Measurements from ENCODE around the gene ABCD3.

Gene ABCD3

DNA sequence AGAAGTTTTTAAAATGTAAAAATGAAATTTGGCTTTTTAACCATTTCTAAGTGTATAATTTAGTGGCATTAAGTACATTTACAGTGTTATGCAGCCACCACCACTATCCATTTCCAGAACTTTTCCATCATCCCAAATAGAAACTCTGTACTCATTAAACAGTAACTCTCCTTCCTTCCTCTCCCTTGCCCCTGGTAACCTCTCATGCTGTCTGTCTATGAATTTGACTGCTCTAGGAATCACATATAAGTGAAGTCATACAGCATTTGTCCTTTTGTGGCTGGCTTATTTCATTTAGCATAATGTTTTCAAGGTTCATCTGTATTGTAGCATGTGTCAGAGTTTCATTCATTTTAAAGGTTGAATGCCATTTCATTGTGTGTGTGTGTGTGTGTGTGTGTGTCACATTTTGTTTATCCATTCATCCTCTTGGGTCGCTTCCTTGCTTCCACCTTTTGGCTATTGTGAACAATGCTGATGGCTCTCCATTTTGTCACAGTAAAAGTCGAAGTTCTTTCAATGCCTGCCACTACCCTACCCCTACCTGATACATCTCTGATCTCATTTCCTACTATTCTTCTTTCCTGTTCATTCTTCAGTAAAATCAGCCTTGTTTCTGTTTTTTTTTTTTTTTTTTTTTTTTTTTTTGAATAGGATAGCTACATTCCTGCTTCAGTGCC lies 78.0 kb downstream of the ABCD3 start:
- H3K9me3 ChIP-seq (ENCODE audit: severe bottlenecking), result no peaks in the 10 kb centered on the region
- H3K4me3 ChIP-seq (ENCODE audit: low read depth, low read length), result no peak overlapping the region
- H3K36me3 ChIP-seq, result peaks cover 5% of the 10 kb centered on the region
- H3K27ac ChIP-seq, result no peak overlapping the region
- no peak for DNase-seq
- TF ChIP-seq, protein P1, sequence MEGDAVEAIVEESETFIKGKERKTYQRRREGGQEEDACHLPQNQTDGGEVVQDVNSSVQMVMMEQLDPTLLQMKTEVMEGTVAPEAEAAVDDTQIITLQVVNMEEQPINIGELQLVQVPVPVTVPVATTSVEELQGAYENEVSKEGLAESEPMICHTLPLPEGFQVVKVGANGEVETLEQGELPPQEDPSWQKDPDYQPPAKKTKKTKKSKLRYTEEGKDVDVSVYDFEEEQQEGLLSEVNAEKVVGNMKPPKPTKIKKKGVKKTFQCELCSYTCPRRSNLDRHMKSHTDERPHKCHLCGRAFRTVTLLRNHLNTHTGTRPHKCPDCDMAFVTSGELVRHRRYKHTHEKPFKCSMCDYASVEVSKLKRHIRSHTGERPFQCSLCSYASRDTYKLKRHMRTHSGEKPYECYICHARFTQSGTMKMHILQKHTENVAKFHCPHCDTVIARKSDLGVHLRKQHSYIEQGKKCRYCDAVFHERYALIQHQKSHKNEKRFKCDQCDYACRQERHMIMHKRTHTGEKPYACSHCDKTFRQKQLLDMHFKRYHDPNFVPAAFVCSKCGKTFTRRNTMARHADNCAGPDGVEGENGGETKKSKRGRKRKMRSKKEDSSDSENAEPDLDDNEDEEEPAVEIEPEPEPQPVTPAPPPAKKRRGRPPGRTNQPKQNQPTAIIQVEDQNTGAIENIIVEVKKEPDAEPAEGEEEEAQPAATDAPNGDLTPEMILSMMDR (IDR thresholded peaks at IDR 0.05; ENCODE audit: low read depth, low read length), result no peak
- no peaks in the 10 kb centered on the region for H3K27me3 ChIP-seq (ENCODE audit: insufficient read depth, low read depth, severe bottlenecking)

DNA sequence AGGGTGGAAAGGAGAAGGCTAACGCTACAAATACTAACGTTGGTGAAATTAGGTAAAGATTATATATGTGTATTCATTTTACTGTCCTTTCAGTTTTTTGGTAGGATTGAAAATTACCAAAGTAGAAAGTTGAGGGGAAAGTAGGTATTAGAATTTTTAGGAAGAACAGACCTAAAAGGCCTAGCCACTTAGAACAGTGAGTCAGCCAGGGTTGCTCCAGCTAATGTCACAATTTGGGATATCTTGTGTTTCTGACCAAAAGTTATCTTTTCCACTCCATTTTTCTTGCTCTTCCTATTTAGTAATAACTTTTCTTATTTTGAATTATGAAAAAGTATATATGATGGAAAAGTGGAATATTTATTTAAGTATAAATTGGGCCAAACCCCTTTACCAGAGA lies 83.2 kb downstream of the ABCD3 start:
- H3K27me3 ChIP-seq (ENCODE audit: insufficient read depth, low read depth, severe bottlenecking), result no peaks in the 10 kb centered on the region
- no peak overlapping the region for H3K4me3 ChIP-seq (ENCODE audit: low read depth, low read length)
- H3K36me3 ChIP-seq, result peaks cover 5% of the 10 kb centered on the region
- H3K27ac ChIP-seq, result no peak overlapping the region
- H3K9me3 ChIP-seq (ENCODE audit: severe bottlenecking), result no peaks in the 10 kb centered on the region
- TF ChIP-seq, protein P1 (IDR thresholded peaks at IDR 0.05; ENCODE audit: low read depth, low read length), result no peak
- DNase-seq, result no peak

DNA sequence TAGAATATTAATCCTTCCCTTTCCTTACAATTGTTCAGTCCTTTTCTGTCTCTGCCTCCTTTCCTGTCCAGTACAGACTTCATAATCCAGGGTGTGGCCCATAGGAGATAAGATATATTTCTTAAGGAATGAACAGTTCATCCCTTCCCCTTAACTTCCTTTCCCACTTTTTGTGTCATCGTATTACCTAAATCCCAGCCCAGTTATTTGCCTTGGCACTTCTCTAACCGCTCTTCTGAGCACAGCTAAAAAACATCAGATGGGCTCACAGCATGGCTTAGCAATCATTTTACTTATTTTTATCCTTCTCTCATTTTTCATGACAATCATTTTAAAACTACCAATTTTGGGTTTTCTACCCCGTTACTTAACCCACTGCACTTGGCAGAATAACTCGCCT lies 83.7 kb downstream of the ABCD3 start:
- Histone ChIP-seq H3K27ac (no peak overlapping the region), H3K9me3 (ENCODE audit: severe bottlenecking) (no peaks in the 10 kb centered on the region), H3K27me3 (ENCODE audit: insufficient read depth, low read depth, severe bottlenecking) (no peaks in the 10 kb centered on the region), H3K4me3 (ENCODE audit: low read depth, low read length) (no peak overlapping the region), H3K36me3 (peaks cover 5% of the 10 kb centered on the region)
- no peak for DNase-seq
- TF ChIP-seq, protein P1 (IDR thresholded peaks at IDR 0.05; ENCODE audit: low read depth, low read length), result no peak

DNA sequence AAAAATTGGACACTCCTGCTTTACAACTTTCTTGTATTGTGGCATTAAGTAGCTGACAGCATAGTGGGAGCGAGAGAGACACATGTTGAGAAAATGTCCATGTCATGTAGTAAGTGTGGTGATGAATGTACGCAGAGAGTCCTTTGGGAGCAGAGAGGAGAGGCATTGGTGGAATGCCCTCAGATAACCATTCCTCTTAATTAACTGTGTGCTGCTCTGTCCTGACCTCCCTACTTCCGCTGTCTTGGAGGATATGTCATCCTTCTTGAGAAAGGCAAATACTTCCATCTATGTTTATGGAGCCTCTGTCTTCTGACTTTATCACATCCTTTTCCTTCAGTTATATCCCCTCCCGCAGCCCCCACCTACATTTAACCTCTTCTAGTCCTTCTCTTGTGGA lies 85.0 kb downstream of the ABCD3 start:
- Histone ChIP-seq H3K27me3 (ENCODE audit: insufficient read depth, low read depth, severe bottlenecking) (no peaks in the 10 kb centered on the region), H3K9me3 (ENCODE audit: severe bottlenecking) (no peaks in the 10 kb centered on the region), H3K4me3 (ENCODE audit: low read depth, low read length) (no peak overlapping the region), H3K36me3 (peaks cover 5% of the 10 kb centered on the region), H3K27ac (no peak overlapping the region)
- no peak for DNase-seq
- TF ChIP-seq, protein P1 (IDR thresholded peaks at IDR 0.05; ENCODE audit: low read depth, low read length), result no peak

DNA sequence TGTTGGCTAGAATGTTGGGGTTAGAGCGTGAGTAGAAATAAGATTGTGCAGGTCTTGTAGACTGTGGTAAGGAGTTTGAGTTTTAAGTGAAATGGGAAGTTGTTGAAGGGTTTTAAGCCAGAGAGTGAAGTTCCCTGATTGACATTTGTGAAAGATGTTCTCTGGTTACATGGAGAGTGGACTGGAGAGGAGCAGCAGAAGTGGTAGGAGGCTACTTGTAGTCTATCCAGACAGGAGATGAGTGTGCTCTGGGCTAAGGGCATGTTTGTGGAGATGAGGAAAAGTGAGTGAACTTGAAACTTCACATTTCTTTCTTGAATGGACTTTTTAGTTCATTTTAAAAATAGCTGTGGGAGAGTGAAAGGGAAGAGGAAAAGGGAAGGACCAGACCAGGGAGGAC lies 86.4 kb downstream of the ABCD3 start:
- DNase-seq, result no peak
- Histone ChIP-seq H3K4me3 (ENCODE audit: low read depth, low read length) (no peak overlapping the region), H3K36me3 (no peaks in the 10 kb centered on the region; the same call in 1 of the 2 replicates), H3K27me3 (ENCODE audit: insufficient read depth, low read depth, severe bottlenecking) (no peaks in the 10 kb centered on the region), H3K27ac (no peak overlapping the region), H3K9me3 (ENCODE audit: severe bottlenecking) (no peaks in the 10 kb centered on the region)
- TF ChIP-seq, protein P1 (IDR thresholded peaks at IDR 0.05; ENCODE audit: low read depth, low read length), result no peak

DNA sequence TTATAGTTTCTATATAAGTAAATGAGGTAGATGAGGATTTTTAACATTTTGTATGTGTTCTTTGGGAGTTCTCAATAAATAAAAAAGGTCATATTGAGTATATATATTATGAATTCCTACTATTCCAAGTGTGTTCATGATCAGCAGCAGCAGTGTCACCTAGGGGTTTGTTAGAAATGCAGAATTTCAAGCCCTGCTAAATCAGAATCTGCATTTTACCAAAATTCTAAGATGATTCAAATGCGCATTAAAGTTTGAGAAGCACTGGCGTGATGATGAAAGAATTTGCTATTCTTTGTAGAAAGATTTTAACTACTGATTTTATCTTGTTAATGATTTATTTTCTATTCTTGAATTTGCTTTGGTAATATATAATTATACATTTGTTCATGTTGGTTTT lies 94.6 kb downstream of the ABCD3 start:
- DNase-seq, result no peak
- no peak overlapping the region for H3K27ac ChIP-seq
- H3K9me3 ChIP-seq (ENCODE audit: severe bottlenecking), result no peaks in the 10 kb centered on the region
- TF ChIP-seq, protein P1 (IDR thresholded peaks at IDR 0.05; ENCODE audit: low read depth, low read length), result no peak
- H3K4me3 ChIP-seq (ENCODE audit: low read depth, low read length), result no peak overlapping the region
- H3K36me3 ChIP-seq, result peaks cover 4% of the 10 kb centered on the region; the same call in 1 of the 2 replicates
- H3K27me3 ChIP-seq (ENCODE audit: insufficient read depth, low read depth, severe bottlenecking), result no peaks in the 10 kb centered on the region

Data from WERI-Rb-1 (cell line).